ENCODE results near the gene DENND1A. TPM values are rescaled to one million over a fixed set of nuclear protein-coding genes. Genes with fewer than 3 reads are reported as not detected.

The DENND1A gene
- total and polyA plus RNA-seq, 2 experiments from 2014 or later: 13.1 to 28.7 TPM

DNA sequence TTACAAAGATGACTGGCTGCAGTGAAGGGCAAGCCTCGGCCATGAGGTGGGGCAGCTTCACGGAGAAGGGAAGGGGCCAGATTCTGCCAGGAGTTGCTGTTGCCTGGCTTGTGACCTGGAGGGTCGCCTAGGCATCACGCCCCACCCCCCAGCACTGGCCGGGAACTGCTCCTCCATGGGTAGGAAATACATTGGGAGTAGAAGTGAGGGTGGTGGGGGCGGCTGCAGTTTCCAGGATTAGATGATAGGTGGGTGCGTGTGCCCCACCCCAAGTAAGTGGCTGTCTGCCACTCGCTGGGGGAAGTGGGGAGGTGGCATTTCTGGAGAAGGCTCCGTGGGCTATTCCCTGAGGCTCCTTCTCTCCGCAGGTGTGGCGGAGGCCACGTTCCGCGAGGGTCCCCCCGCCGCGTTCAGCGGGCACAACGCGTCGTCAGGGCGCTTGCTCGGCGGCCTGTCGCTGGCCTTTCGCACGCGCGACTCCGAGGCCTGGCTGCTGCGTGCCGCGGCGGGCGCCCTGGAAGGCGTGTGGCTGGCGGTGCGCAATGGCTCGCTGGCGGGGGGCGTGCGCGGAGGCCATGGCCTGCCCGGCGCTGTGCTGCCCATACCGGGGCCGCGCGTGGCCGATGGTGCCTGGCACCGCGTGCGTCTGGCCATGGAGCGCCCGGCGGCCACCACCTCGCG, 557.0 kb downstream of the DENND1A start (continued):
- TF ChIP-seq, protein P1, sequence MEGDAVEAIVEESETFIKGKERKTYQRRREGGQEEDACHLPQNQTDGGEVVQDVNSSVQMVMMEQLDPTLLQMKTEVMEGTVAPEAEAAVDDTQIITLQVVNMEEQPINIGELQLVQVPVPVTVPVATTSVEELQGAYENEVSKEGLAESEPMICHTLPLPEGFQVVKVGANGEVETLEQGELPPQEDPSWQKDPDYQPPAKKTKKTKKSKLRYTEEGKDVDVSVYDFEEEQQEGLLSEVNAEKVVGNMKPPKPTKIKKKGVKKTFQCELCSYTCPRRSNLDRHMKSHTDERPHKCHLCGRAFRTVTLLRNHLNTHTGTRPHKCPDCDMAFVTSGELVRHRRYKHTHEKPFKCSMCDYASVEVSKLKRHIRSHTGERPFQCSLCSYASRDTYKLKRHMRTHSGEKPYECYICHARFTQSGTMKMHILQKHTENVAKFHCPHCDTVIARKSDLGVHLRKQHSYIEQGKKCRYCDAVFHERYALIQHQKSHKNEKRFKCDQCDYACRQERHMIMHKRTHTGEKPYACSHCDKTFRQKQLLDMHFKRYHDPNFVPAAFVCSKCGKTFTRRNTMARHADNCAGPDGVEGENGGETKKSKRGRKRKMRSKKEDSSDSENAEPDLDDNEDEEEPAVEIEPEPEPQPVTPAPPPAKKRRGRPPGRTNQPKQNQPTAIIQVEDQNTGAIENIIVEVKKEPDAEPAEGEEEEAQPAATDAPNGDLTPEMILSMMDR (conservative IDR thresholded peaks at IDR 0.05; ENCODE audit: low read depth in 2 of 2): no peak
- no peak for TF ChIP-seq EZH2phosphoT487 (IDR thresholded peaks at IDR 0.05; ENCODE audit: unreplicated experiment)
- no peak for TF ChIP-seq JUNB (IDR thresholded peaks at IDR 0.05; ENCODE audit: unreplicated experiment)
- no peak for TF ChIP-seq STAT1 (IDR thresholded peaks at IDR 0.05; ENCODE audit: unreplicated experiment)
- no peak for TF ChIP-seq CREB1 (CRISPR knock-in tag; IDR thresholded peaks at IDR 0.05; ENCODE audit: low read depth)

DNA sequence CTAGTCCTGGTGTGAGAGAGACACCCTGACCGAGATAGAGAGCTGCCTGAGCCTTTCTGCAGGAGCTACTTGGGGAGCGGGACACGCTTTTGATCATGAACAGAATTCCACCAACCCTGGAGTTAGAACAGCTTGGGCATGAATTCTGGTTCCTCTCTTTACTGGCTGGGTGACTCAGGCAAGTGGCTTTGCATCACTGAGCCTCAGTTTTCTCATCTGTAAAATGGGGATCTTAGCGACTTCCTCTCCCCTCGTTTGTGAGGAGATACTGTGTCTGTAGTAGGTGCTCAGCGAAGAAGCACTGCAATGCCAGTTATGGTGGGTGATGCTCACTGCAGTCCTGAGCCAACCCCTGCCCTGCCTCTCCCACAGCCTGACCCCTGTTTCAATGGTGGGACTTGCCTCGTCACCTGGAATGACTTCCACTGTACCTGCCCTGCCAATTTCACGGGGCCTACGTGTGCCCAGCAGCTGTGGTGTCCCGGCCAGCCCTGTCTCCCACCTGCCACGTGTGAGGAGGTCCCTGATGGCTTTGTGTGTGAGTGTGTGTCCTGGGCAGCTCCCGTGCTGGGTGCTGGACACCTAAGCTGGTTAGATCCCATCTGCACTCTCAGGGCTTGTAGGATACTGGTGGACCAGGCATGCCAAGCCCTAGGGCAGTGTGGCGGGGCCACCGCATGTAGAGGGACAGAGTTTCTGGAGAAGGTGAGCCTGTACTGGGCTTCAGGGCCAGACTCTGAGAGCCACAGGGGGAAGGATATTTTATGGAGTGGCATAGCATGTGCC, 557.9 kb downstream of the DENND1A start:
- ATAC-seq (no peak), DNase-seq (ENCODE audit: low spot score) (no peak)
- no peak overlapping the region for H2AFZ ChIP-seq
- H4K20me1 ChIP-seq (replicated peaks; ENCODE audit: insufficient read depth): no peaks in the 10 kb centered on the region
- no peak overlapping the region for H3K27ac ChIP-seq (ENCODE audit: low read depth)
- H3K9me2 ChIP-seq (ENCODE audit: insufficient read depth): no peaks in the 10 kb centered on the region
- H3K36me3 ChIP-seq (ENCODE audit: insufficient read depth): no peaks in the 10 kb centered on the region
- Mint-ChIP-seq H3K4me3 (peak overlapping the region; percentile 58; the same call in 2 of the 3 replicates), H3K4me1 (peaks cover 30% of the 10 kb centered on the region), H3K27ac (no peak overlapping the region), H3K9me3 (no peaks in the 10 kb centered on the region), H3K36me3 (ENCODE audit: low read depth) (no peaks in the 10 kb centered on the region), H3K27me3 (ENCODE audit: insufficient read depth, low read depth, poor library complexity) (peaks cover 45% of the 10 kb centered on the region)
- no peaks in the 10 kb centered on the region for H3K79me2 ChIP-seq (replicated peaks; ENCODE audit: insufficient read depth)
- peaks cover 31% of the 10 kb centered on the region for H3K27me3 ChIP-seq (ENCODE audit: insufficient read depth)
- H3K4me2 ChIP-seq: no peak overlapping the region
- no peaks in the 10 kb centered on the region; the same call in 1 of the 2 replicates for H3F3A ChIP-seq (replicated peaks; ENCODE audit: low read depth)
- peaks cover 5% of the 10 kb centered on the region; the same call in 1 of the 2 replicates for H3K4me1 ChIP-seq (ENCODE audit: insufficient read depth)
- H3K4me3 ChIP-seq: no peak overlapping the region
- TF ChIP-seq, protein P1 (conservative IDR thresholded peaks at IDR 0.05; ENCODE audit: low read depth in 2 of 2): no peak
- TF ChIP-seq STAT1 (IDR thresholded peaks at IDR 0.05; ENCODE audit: unreplicated experiment): no peak
- no peak for TF ChIP-seq JUNB (IDR thresholded peaks at IDR 0.05; ENCODE audit: unreplicated experiment)
- TF ChIP-seq ZNF114 (CRISPR knock-in tag; IDR thresholded peaks at IDR 0.05): no peak
- TF ChIP-seq, protein P2, sequence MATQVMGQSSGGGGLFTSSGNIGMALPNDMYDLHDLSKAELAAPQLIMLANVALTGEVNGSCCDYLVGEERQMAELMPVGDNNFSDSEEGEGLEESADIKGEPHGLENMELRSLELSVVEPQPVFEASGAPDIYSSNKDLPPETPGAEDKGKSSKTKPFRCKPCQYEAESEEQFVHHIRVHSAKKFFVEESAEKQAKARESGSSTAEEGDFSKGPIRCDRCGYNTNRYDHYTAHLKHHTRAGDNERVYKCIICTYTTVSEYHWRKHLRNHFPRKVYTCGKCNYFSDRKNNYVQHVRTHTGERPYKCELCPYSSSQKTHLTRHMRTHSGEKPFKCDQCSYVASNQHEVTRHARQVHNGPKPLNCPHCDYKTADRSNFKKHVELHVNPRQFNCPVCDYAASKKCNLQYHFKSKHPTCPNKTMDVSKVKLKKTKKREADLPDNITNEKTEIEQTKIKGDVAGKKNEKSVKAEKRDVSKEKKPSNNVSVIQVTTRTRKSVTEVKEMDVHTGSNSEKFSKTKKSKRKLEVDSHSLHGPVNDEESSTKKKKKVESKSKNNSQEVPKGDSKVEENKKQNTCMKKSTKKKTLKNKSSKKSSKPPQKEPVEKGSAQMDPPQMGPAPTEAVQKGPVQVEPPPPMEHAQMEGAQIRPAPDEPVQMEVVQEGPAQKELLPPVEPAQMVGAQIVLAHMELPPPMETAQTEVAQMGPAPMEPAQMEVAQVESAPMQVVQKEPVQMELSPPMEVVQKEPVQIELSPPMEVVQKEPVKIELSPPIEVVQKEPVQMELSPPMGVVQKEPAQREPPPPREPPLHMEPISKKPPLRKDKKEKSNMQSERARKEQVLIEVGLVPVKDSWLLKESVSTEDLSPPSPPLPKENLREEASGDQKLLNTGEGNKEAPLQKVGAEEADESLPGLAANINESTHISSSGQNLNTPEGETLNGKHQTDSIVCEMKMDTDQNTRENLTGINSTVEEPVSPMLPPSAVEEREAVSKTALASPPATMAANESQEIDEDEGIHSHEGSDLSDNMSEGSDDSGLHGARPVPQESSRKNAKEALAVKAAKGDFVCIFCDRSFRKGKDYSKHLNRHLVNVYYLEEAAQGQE (IDR thresholded peaks at IDR 0.05; ENCODE audit: unreplicated experiment): no peak
- TF ChIP-seq, protein P3, sequence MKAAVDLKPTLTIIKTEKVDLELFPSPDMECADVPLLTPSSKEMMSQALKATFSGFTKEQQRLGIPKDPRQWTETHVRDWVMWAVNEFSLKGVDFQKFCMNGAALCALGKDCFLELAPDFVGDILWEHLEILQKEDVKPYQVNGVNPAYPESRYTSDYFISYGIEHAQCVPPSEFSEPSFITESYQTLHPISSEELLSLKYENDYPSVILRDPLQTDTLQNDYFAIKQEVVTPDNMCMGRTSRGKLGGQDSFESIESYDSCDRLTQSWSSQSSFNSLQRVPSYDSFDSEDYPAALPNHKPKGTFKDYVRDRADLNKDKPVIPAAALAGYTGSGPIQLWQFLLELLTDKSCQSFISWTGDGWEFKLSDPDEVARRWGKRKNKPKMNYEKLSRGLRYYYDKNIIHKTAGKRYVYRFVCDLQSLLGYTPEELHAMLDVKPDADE (IDR thresholded peaks at IDR 0.05): no peak
